GM19397 (cell line): ENCODE data around the gene RNPC3.
"Not testable (repeated sequence)": the region's sequence is repeated elsewhere in the genome, so short reads cannot be mapped to it uniquely, and the experiment has no call there.

ENCODE experiments used
- ATAC-seq: cut with Tn5 transposase; IDR thresholded peaks from one replicate; pipeline ENCODE4 v1.9.1; 2021; ENCODE audit warnings: mild to moderate bottlenecking, moderate library complexity; ENCODE audit not compliant: unreplicated experiment

The RNPC3 gene

GRCh38 chr1:103560427-103560826, 34.9 kb downstream of the RNPC3 start:
- no peak for ATAC-seq

- ATAC-seq: not testable (repeated sequence)
Observed at GRCh38 chr1:103561124-103561523, 35.6 kb downstream of the RNPC3 start.

- peak; percentile 78 for ATAC-seq
Observed at GRCh38 chr1:103561643-103562395, 36.3 kb downstream of the RNPC3 start.

- no peak for ATAC-seq
Observed at GRCh38 chr1:103563056-103563455, 37.6 kb downstream of the RNPC3 start.

- no peak for ATAC-seq
Observed at GRCh38 chr1:103569493-103569892, 44.0 kb downstream of the RNPC3 start.

- ATAC-seq: not testable (repeated sequence)
Observed at GRCh38 chr1:103571289-103571688, 45.8 kb downstream of the RNPC3 start, which contains the start of gene AMY2B. Gene AMY2B (plus strand): TSS chr1:103571589. CDS start chr1:103571603, 14 bp downstream.

- ATAC-seq: no peak
Observed at GRCh38 chr1:103576065-103576464, 50.6 kb downstream of the RNPC3 start.

- ATAC-seq: not testable (repeated sequence)
Observed at GRCh38 chr1:103576784-103577183, 51.3 kb downstream of the RNPC3 start.

GRCh38 chr1:103582464-103582863, 57.0 kb downstream of the RNPC3 start:
- no peak for ATAC-seq

GRCh38 chr1:103583887-103584286, 58.4 kb downstream of the RNPC3 start:
- no peak for ATAC-seq

GRCh38 chr1:103584537-103584936, 59.0 kb downstream of the RNPC3 start:
- no peak for ATAC-seq

GRCh38 chr1:103602740-103603139, 77.2 kb downstream of the RNPC3 start:
- not testable (repeated sequence) for ATAC-seq
